K562 (cell line): Measurements from ENCODE around the gene FSTL3. TPM values are rescaled to one million over a fixed set of nuclear protein-coding genes. Genes with fewer than 3 reads are reported as not detected.

Source experiments
- ATAC-seq: fragments of 200-7000 bp; cut with Tn5 transposase; 3 replicates; pipeline ENCODE4 v1.9.1; 2020; ENCODE audit warnings: moderate library complexity
- BruUV-seq: library from RNA; stranded (reverse); fragments of 400-500 nt; replicated peaks from 2 replicates; lab custom pipeline; 2021; lab: Mats Ljungman, UMichigan
- CTCF ChIA-PET: fragments of 300-600 bp; formaldehyde crosslinking; extraction: SDS; loops from one replicate; lab custom pipeline; 2021; ENCODE audit warnings: low intra/inter-chr PET ratio; lab: Yijun Ruan, JAX
- POLR2A ChIA-PET: fragments of 300-600, 350-650 bp; sonication (Branson Sonifier 250); formaldehyde crosslinking; extraction: SDS; loops from one replicate; lab custom pipeline; 2021; ENCODE audit warnings: antibody characterized with exemption, inconsistent platforms; lab: Yijun Ruan, JAX
- DNase-seq, 4 experiments: peaks; one replicate each; pipeline versions ENCODE4 v3.0.0 to v3.0.0-alpha.2; 2011 to 2018; ENCODE audit warnings: low spot score in 3 of 4, mixed read lengths in 3 of 4; ENCODE audit errors: extremely low read depth in 1 of 4
- FAIRE-seq: peaks from 2 replicates; lab custom pipeline; 2011; peaks lifted over from hg19 to GRCh38; lab: Jason Lieb, UNC
- H2AFZ ChIP-seq: 2 replicates; pipeline ENCODE4 v1.6.0; 2011; ENCODE audit warnings: low read depth, low read length, control low read depth, inconsistent platforms
- H3K27ac ChIP-seq: fragments of 200-600 bp; 3 replicates; pipeline ENCODE4 v1.8.0; 2011; ENCODE audit warnings: low read depth, mild to moderate bottlenecking, control low read depth, inconsistent platforms, low read length, moderate library complexity, mixed read lengths; ENCODE audit errors: extremely low read depth
- H3K27me3 ChIP-seq, 2 experiments: fragments of 300-600 bp in 1 of 2; 2 replicates in 1 of 2; 3 replicates in 1 of 2; pipeline versions ENCODE4 v1.6.0 to v1.8.0; 2011; ENCODE audit warnings: inconsistent platforms in 2 of 2, low read length in 2 of 2, mild to moderate bottlenecking in 1 of 2, mixed read lengths in 1 of 2, moderate library complexity in 1 of 2; ENCODE audit not compliant: control insufficient read depth in 2 of 2, insufficient read depth in 2 of 2
- H3K36me3 ChIP-seq: fragments of 300-600 bp; 3 replicates; pipeline ENCODE4 v1.8.0; 2011; ENCODE audit warnings: mild to moderate bottlenecking, low read length, inconsistent platforms; ENCODE audit not compliant: control insufficient read depth, insufficient read depth
- H3K4me1 ChIP-seq, 2 experiments: fragments of 200-600 bp in 1 of 2; replicated peaks in 1 of 2; 2 replicates in 1 of 2; 3 replicates in 1 of 2; pipeline versions ENCODE4 v1.5.1 to v1.8.0; 2011; ENCODE audit warnings: inconsistent platforms in 2 of 2, low read length in 2 of 2, mild to moderate bottlenecking in 1 of 2, mixed read lengths in 1 of 2, moderate library complexity in 1 of 2; ENCODE audit not compliant: control insufficient read depth in 2 of 2, insufficient read depth in 2 of 2
- H3K4me2 ChIP-seq: 2 replicates; pipeline ENCODE4 v1.6.1; 2011; ENCODE audit warnings: low read length, control low read depth, inconsistent platforms, mixed read lengths; ENCODE audit not compliant: insufficient read depth
- H3K4me3 ChIP-seq: fragments of 200-600 bp; sonication (generic), shearing (Covaris generic); 2 replicates; pipeline ENCODE4 v1.5.1; 2016; ENCODE audit warnings: control low read depth, inconsistent platforms
- H3K79me2 ChIP-seq: fragments of 200-600 bp; 3 replicates; pipeline ENCODE4 v1.8.0; 2011; ENCODE audit warnings: low read length, inconsistent platforms; ENCODE audit not compliant: control insufficient read depth, insufficient read depth
- H3K9ac ChIP-seq, 2 experiments: 2 replicates each; pipeline versions ENCODE4 v1.6.0 to v1.6.1; 2011; ENCODE audit warnings: low read depth in 2 of 2, low read length in 2 of 2, control low read depth in 1 of 2, inconsistent platforms in 1 of 2, mild to moderate bottlenecking in 1 of 2, mixed read lengths in 1 of 2; ENCODE audit not compliant: insufficient read depth in 1 of 2
- H3K9me1 ChIP-seq: one replicate; pipeline ENCODE4 v1.6.0; 2011; ENCODE audit warnings: inconsistent platforms, mild to moderate bottlenecking, low read length, moderate library complexity; ENCODE audit not compliant: control insufficient read depth, insufficient read depth
- H3K9me3 ChIP-seq: replicated peaks from 2 replicates; pipeline ENCODE4 v1.5.1; 2011; ENCODE audit warnings: low read depth, low read length, inconsistent platforms; ENCODE audit not compliant: control insufficient read depth, insufficient read depth
- H4K20me1 ChIP-seq: replicated peaks from 2 replicates; pipeline ENCODE4 v1.6.1; 2011; ENCODE audit warnings: low read length, inconsistent platforms, mixed read lengths; ENCODE audit not compliant: control insufficient read depth, insufficient read depth
- CBX3 ChIP-seq, 2 experiments: IDR thresholded peaks; 1 replicate in 1 of 2; 2 replicates in 1 of 2; pipeline ENCODE4 v1.6.1; 2012; ENCODE audit warnings: inconsistent platforms in 2 of 2, low read length in 2 of 2, borderline replicate concordance in 1 of 2, control low read depth in 1 of 2
- L3MBTL2 ChIP-seq: fragments of 450-650 bp; IDR thresholded peaks from 2 replicates; pipeline ENCODE4 v1.6.1; 2016; ENCODE audit warnings: mild to moderate bottlenecking, moderate library complexity
- NR2C2 ChIP-seq, 2 experiments: fragments of 200-800 bp in 1 of 2; sonication (Bioruptor generic) in 1 of 2; sonication (generic) in 1 of 2; formaldehyde crosslinking in 1 of 2; IDR thresholded peaks; 2 replicates each; pipeline versions ENCODE4 v1.6.1 to v1.8.0; 2016 to 2022; ENCODE audit warnings: mild to moderate bottlenecking in 1 of 2, missing compliant biosample characterization in 1 of 2, missing genetic modification characterization in 1 of 2, missing genetic modification reagents in 1 of 2
- PHF8 ChIP-seq: fragments of 200-600 bp; sonication (generic); IDR thresholded peaks from 2 replicates; pipeline ENCODE4 v1.6.1; 2012; ENCODE audit warnings: mixed run types, mild to moderate bottlenecking, inconsistent platforms, low read length, moderate library complexity, borderline replicate concordance
- PML ChIP-seq: IDR thresholded peaks from 2 replicates; pipeline ENCODE4 v1.6.1; 2012; ENCODE audit warnings: low read length, inconsistent platforms
- RBFOX2 ChIP-seq: fragments of 200-400 bp; formaldehyde crosslinking; IDR thresholded peaks from 2 replicates; pipeline ENCODE4 v1.6.1; 2017; ENCODE audit warnings: low read depth, mild to moderate bottlenecking, low read length, moderate library complexity
- SUPT5H ChIP-seq: fragments of 450-650 bp; IDR thresholded peaks from 2 replicates; pipeline ENCODE4 v1.6.1; 2016
- TAF7 ChIP-seq: fragments of 450-650 bp; IDR thresholded peaks from 2 replicates; pipeline ENCODE4 v1.6.1; 2016; ENCODE audit warnings: missing genetic modification characterization, missing compliant biosample characterization
- TFAP4 ChIP-seq: sonication (generic); formaldehyde crosslinking; IDR thresholded peaks from 2 replicates; pipeline ENCODE4 v1.8.0; 2022; ENCODE audit warnings: missing genetic modification reagents, mild to moderate bottlenecking, moderate library complexity, borderline replicate concordance
- ZBTB7A ChIP-seq: IDR thresholded peaks from 2 replicates; pipeline ENCODE4 v1.6.1; 2011; ENCODE audit warnings: low read depth, mild to moderate bottlenecking, low read length, moderate library complexity, borderline replicate concordance; ENCODE audit not compliant: control insufficient read depth
- WGBS: fragments of 100-300 bp; shearing (Covaris generic); methylation state at CpG from one replicate; pipeline ENCODE4 v1.1.6; 2016; ENCODE audit warnings: low coverage, mixed read lengths; ENCODE audit not compliant: insufficient coverage; ENCODE audit errors: missing lambda C conversion rate; 5-methylcytosine and 5-hydroxymethylcytosine counted together
- in situ Hi-C: fragments of 300-500 bp; cut with MboI; formaldehyde crosslinking; loops from 4 replicates; pipeline ENCODE4 v1.15.0; 2018; ENCODE audit warnings: inconsistent platforms, mixed read lengths
- intact Hi-C: fragments of 100-400 bp; cut with micrococcal nuclease; formaldehyde crosslinking; loops from 2 replicates; pipeline ENCODE4 v1.14.2; 2022
- polyA plus RNA-seq, 8 experiments: library from polyadenylated mRNA; depleted of rRNA in 4 of 8; stranded (reverse) in 5 of 8; unstranded in 3 of 8; fragments of >200 nt; fragmentation: Nextera tagmentation in 2 of 8; fragmentation: Illumina TruSeq in 1 of 8; extraction: Ambion mirVana in 2 of 8; extraction: Trizol in 1 of 8; gene quantifications; 2 replicates each; pipeline versions ENCODE4 v1.2.1 to v1.2.3, GENCODE V29; 2011 to 2014; ENCODE audit warnings: inconsistent platforms in 1 of 8, missing spikeins in 1 of 8
- total RNA-seq, 7 experiments: library from RNA; depleted of rRNA in 6 of 7; stranded (reverse); fragments of >200 nt in 6 of 7; fragmentation: Illumina TruSeq in 2 of 7; extraction: Trizol in 2 of 7; gene quantifications; 2 replicates each; pipeline versions ENCODE4 v1.2.1 to v1.2.3, GENCODE V29; 2011 to 2021; ENCODE audit warnings: low replicate concordance in 1 of 7
- TF ChIP-seq, protein P1 (sequence below): fragments of 250-450 bp; sonication (Bioruptor Pico); IDR thresholded peaks from 2 replicates; pipeline ENCODE4 v1.8.0; 2021; ENCODE audit warnings: mild to moderate bottlenecking, moderate library complexity

FSTL3 gene
- total and polyA plus RNA-seq, 9 of the 15 experiments (the other 6 are each of a cell fraction or from before 2014, with no cell fraction given), result 0.35 to 6.8 (median 4.2) TPM; not detected in 1

GRCh38 chr19:704447-704741, 28.2 kb downstream of the FSTL3 start:
- Histone ChIP-seq H3K4me2 (peak overlapping the region; percentile 82), H4K20me1 (no peaks in the 10 kb centered on the region), H3K27ac (peak overlapping the region; percentile 31; the same call in 2 of the 3 replicates), H3K9ac (peak overlapping the region; percentile 8 to 92; a peak in 3 of 4 replicates), H3K4me1 (peaks cover 16 to 30% of the 10 kb centered on the region in 2 experiments), H3K9me3 (0 out of 2 replicates have a peak, but pooled peaks cover 2% of the 10 kb centered on the region), H3K36me3 (no peaks in the 10 kb centered on the region), H3K4me3 (peak overlapping the region; percentile 11; the same call in 1 of the 2 replicates), H3K79me2 (peaks cover 9% of the 10 kb centered on the region; the same call in 2 of the 3 replicates), H2AFZ (peak overlapping the region; percentile 83), H3K27me3 (no peaks in the 10 kb centered on the region), H3K9me1 (no peaks in the 10 kb centered on the region)
- ATAC-seq, result no peak
- in situ Hi-C loops (no loop called here), intact Hi-C loops (no loop called here)
- POLR2A ChIA-PET, result interaction anchor here (0.7 to 1.6 kb wide), 3 partner anchors 24 to 233 kb away, joined by 3 to 5 read pairs (median 4); no protein-coding TSS in a partner anchor
- WGBS, result 39% methylated on average over 14 of the region's 14 CpGs
- CTCF ChIA-PET, result no interaction called here
- TF ChIP-seq PHF8, result 0 out of 2 replicates have a peak, but pooled peaks have one; percentile 43
- TF ChIP-seq, protein P1, sequence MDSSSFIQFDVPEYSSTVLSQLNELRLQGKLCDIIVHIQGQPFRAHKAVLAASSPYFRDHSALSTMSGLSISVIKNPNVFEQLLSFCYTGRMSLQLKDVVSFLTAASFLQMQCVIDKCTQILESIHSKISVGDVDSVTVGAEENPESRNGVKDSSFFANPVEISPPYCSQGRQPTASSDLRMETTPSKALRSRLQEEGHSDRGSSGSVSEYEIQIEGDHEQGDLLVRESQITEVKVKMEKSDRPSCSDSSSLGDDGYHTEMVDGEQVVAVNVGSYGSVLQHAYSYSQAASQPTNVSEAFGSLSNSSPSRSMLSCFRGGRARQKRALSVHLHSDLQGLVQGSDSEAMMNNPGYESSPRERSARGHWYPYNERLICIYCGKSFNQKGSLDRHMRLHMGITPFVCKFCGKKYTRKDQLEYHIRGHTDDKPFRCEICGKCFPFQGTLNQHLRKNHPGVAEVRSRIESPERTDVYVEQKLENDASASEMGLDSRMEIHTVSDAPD (CRISPR knock-in tag), result no peak
- TF ChIP-seq RBFOX2, result no peak
- TF ChIP-seq NR2C2 (CRISPR knock-in tag; IDR thresholded peaks at IDR 0.05), result no peak
- no peak for TF ChIP-seq NR2C2 (tag; IDR thresholded peaks at IDR 0.05)
- TF ChIP-seq CBX3 (IDR thresholded peaks at IDR 0.05; ENCODE audit: borderline replicate concordance in 1 of 2, low read length in 2 of 2), result peak in 1 of 2 experiments; percentile 36; a peak in 1 of 3 replicates
- TF ChIP-seq SUPT5H, result 0 out of 2 replicates have a peak, but pooled peaks have one; percentile 51
- TF ChIP-seq TFAP4 (CRISPR knock-in tag), result 0 out of 2 replicates have a peak, but pooled peaks have one; percentile 7
- peak; percentile 62 for TF ChIP-seq L3MBTL2
- TF ChIP-seq ZBTB7A, result 0 out of 2 replicates have a peak, but pooled peaks have one; percentile 21
- TF ChIP-seq PML, result no peak
- TF ChIP-seq TAF7 (tag), result 0 out of 2 replicates have a peak, but pooled peaks have one; percentile 48
- BruUV-seq, result no TSS peak
- no peak for DNase-seq
- no peak for FAIRE-seq
